ENCODE data around the gene ARL2.

- TF ChIP-seq, protein P1, sequence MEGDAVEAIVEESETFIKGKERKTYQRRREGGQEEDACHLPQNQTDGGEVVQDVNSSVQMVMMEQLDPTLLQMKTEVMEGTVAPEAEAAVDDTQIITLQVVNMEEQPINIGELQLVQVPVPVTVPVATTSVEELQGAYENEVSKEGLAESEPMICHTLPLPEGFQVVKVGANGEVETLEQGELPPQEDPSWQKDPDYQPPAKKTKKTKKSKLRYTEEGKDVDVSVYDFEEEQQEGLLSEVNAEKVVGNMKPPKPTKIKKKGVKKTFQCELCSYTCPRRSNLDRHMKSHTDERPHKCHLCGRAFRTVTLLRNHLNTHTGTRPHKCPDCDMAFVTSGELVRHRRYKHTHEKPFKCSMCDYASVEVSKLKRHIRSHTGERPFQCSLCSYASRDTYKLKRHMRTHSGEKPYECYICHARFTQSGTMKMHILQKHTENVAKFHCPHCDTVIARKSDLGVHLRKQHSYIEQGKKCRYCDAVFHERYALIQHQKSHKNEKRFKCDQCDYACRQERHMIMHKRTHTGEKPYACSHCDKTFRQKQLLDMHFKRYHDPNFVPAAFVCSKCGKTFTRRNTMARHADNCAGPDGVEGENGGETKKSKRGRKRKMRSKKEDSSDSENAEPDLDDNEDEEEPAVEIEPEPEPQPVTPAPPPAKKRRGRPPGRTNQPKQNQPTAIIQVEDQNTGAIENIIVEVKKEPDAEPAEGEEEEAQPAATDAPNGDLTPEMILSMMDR (IDR thresholded peaks at IDR 0.05; ENCODE audit: low read length) = no peak; the same call in 1 of the 2 replicates
- no peak for TF ChIP-seq EZH2 (IDR thresholded peaks at IDR 0.05; ENCODE audit: borderline replicate concordance, low read length)
These were observed 13.5 kb downstream of the ARL2 start, which contains the start of gene SNX15 for GRCh38 chr11:65027213-65028067.
